ENCODE data around the gene RPS6KL1. TPM values are rescaled to one million over a fixed set of nuclear protein-coding genes. Genes with fewer than 3 reads are reported as not detected.

The RPS6KL1 gene
- 9.4 and 17.4 TPM in 2 replicates for total RNA-seq (2014; rRNA removed; shearing (Covaris generic))

DNA sequence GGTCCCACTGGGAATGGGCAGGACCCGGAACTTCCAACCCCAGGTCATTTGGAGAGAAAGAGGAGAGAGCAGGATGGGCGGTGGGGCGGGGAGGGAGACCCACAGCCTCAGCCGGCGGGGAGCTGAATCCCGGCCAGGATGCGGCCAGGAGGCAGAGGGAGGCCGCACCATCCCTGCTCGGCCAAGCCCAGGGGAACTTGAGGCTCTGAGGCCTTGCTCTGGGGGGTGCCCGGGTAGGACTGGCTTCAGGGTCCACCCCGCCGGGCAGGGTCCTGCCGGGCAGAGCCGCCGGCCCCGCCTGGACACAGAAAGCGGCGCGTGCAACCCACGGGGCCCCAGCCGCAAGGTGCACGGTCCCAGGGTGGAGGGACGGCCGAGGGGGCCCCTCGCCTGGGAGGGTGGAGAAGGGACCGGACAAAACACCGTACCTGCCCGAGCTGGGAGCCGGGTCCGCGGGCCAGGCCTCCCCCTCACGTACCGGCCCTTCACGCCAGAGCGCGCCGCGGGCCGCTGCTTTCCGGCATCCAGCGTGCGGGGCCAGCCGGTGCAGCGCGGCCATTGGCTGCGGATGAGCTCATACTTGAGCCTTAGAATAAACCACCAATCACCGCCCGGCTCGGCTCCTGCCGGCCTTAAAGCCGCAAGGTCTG is at the start of gene RPS6KL1:
TSS of gene RPS6KL1 (minus strand) at position 509 of the 650 bp plus-strand sequence. CDS start 1,719 bp downstream, outside the sequence.
- peak; percentile 80 for DNase-seq (ENCODE audit: low spot score)

DNA sequence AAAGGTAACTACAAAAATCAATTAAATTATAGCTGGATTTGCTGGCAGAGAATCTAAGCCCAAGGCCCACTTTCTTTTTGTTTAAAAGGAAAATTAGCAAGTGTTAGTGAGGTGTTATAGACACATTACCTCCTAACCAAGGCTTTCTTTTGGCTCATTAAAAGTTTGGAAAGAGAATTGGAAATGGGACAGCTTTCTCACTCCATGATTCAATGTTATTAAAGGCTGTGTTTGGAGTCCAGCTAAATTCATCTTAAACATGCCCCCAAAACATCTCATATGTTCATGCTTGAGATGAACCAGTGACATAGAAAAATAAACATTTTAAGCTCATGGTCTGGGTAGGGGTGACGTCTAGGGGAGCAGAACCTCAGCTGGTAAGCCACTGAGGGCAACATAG is 45.8 kb upstream of the RPS6KL1 start:
- DNase-seq (ENCODE audit: low spot score) = no peak

GRCh38 chr14:74965486-74966153 is 42.6 kb upstream of the RPS6KL1 start:
- DNase-seq (ENCODE audit: low spot score) = no peak

GRCh38 chr14:74964787-74965485 is 41.9 kb upstream of the RPS6KL1 start:
- no peak for DNase-seq (ENCODE audit: low spot score)

- no peak for DNase-seq (ENCODE audit: low spot score)
Observed at GRCh38 chr14:74963705-74964271, 40.7 kb upstream of the RPS6KL1 start.

- no peak for DNase-seq (ENCODE audit: low spot score)
Observed at GRCh38 chr14:74963178-74963704, 40.2 kb upstream of the RPS6KL1 start.

DNA sequence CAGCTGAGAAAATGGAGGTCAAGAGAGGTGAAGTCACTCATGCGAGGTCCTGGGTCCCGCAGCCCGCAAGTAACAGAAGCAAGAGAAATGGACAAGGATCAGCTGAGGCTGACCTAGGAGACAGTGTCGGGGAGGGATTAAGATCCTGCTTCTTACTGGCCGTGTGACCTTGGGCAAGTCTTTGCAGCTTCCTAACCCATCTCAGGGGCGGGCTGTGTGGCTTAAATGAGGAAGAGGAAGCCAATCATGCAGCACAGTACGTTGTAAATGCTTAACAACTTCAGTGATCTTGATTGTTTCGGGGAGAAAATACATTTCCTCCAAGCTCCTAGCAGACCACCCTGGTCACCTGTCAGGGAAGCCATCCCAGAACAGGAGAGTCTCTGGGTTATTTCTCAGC is 39.4 kb upstream of the RPS6KL1 start:
- no peak for DNase-seq (ENCODE audit: low spot score)

- no peak for DNase-seq (ENCODE audit: low spot score)
Observed at GRCh38 chr14:74962046-74962445, 39.0 kb upstream of the RPS6KL1 start.

- no peak for DNase-seq (ENCODE audit: low spot score)
Observed at GRCh38 chr14:74961238-74961911, 38.3 kb upstream of the RPS6KL1 start.

GRCh38 chr14:74960736-74961135 is 37.7 kb upstream of the RPS6KL1 start:
- no peak for DNase-seq (ENCODE audit: low spot score)

DNA sequence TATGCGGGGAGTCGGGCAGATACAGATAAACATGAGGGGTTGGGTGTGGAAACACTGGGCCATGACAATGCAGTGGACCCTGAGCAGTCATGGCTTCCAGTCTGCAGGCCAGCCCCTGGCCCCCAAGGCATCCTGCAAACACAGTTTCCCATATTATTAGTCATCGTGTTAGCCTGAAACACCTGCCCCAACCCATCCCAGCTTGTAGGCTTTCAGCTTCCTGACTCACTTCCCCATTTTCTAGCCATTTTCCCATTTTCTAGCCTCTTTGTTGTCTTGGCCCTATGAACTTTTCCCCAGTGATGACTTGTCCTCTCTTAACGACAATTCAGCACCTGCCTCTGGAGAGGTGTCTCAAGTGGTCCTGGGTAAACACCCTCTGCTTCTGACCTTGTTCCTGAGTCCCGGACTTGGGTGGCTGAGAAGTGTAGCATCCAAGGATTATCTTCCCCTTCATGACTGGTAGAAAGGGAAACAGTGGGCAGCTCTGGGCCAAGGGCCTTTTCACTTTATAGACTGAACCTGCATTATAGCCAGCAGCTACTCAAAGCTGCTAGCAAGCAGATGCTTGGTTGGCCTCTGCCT is 36.6 kb upstream of the RPS6KL1 start:
- no peak for DNase-seq (ENCODE audit: low spot score)

DNA sequence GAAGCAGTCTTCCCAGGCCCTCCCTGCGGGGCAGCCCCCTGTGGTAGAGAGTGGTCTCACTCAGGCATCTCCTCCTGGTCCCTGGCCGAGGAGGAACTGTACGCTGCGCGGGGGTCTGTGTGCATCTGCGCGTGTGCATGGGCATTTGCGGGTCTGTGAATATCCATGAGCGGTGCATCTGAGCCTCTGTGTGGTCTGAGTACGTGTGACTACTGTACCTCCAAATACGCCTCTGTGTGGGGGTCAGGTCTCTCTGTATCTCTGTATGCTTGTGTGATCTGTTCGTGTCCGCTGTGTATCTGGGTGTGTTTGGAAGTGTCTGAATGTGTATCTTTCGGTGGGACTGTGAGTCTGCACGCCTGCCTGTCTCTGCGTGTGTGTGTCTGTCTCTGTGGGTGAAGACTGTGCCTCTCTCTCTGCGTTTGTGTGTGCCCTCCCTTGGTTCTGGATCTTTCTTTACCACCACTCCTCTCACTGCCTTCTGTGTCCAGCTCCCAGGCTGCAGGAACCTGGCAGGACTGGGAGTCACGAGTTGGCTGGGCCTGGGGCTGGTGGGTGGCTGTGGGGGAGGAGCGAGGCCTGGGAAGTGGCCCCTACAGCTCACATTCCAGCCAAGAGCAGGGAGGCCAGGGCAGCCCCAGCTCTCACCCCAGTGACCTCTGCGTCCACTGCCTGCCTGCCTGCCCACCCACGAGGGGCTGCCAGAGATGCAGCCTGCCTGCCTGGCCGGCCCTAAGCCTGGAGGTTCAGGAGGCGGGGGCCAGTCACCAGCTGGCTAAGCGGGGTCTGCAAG is 33.4 kb upstream of the RPS6KL1 start:
- no peak for DNase-seq (ENCODE audit: low spot score)

DNA sequence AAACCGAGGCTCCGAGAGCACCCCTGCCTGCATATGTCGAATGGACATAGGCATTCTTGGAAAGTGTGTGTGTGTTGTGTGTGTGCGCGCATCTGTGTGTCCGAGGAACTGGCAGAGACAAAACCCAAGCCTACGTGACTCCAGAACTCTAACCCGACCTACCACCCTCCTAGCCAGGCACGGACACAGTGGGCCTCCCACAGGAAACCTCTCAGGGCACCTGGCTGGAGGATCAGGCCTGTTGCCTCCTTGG is 32.9 kb upstream of the RPS6KL1 start:
- no peak for DNase-seq (ENCODE audit: low spot score)

DNA sequence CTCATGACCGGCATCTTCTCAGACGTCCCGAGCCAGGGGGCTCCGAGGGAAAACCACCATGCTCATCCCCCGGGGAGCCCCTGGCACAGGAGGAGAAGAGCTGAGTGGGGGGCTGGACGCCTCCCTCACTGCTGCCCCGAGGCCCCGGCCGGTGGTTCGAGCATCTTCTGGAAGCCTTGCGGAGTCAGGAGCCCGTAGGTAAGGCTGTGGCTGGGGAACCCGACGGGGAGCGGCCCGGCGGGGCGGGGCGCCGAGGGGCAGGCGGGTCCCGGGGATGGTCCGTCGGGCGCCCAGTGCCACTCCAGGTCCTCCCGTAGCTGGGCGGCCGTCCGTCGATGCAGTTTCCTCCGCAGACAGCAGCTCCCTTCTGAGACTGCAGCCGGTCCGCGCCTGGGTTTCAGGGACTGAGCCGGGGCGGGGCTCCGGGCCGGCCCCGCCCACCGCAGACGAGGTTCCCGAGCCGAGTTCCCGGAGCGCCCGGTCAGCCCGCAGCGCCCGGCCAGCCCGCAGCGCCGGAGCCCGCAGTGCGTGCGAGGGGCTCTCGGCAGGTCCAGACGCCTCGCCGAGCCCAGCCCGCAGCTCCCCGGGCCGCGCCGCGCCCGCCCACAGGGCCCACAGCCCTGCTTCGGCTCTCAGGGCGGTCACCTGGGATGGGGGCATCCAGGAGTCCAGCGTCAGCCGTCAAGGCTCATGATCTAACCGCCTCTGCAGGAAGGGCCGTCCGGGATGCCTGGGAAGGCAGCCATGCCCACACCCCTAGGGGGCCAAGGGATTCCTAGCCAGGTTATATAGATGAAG is 32.4 kb upstream of the RPS6KL1 start, which contains the start of gene PGF:
TSS of gene PGF (minus strand) at position 369 of the 798 bp plus-strand sequence. CDS start at position 14, 355 bp downstream.
- DNase-seq (ENCODE audit: low spot score) = peak; percentile 57

GRCh38 chr14:74954947-74955228 is 31.8 kb upstream of the RPS6KL1 start:
- no peak for DNase-seq (ENCODE audit: low spot score)

- no peak for DNase-seq (ENCODE audit: low spot score)
Observed at GRCh38 chr14:74954232-74954946, 31.3 kb upstream of the RPS6KL1 start.

- no peak for DNase-seq (ENCODE audit: low spot score)
Observed at GRCh38 chr14:74953686-74954085, 30.6 kb upstream of the RPS6KL1 start.

GRCh38 chr14:74952697-74953484 is 29.8 kb upstream of the RPS6KL1 start:
- DNase-seq (ENCODE audit: low spot score) = no peak
